Measurements from ENCODE around the gene RALGPS1. TPM values are rescaled to one million over a fixed set of nuclear protein-coding genes. Genes with fewer than 3 reads are reported as not detected.

The RALGPS1 gene
- total and polyA plus RNA-seq, 2 donors (not counting 1 experiment from before 2014, with no cell fraction given), result 2.0 to 5.9 TPM

DNA sequence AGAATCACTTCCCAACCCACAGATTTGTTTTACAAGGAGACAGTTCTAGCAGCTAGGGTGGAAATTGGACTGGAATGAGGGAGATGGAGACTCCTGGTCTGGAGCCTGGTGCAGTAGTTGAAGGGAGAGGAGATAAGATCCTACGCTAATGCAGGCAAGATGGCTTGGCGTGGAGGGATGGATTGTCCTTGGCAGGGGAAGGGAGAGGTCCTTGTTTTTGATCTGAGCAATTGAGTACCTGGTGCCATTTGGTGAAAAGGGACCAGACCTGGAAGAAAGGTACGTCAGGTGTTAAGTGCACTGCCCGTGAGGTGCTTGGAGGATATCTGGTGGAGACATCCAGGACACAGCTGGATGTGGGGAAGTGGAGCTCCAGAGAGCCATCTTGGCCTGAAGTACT lies 172.2 kb downstream of the RALGPS1 start:
- no peaks in the 10 kb centered on the region for H3K4me1 ChIP-seq (ENCODE audit: control insufficient read depth, extremely low read depth, insufficient read depth, low read length)
- TF ChIP-seq CTCF (conservative IDR thresholded peaks at IDR 0.05 in 1 of 2, IDR thresholded peaks at IDR 0.05 in 1 of 2; ENCODE audit: low read depth in 1 of 2, low read length in 2 of 2) (no peak), EZH2 (IDR thresholded peaks at IDR 0.05; ENCODE audit: low read length, missing control alignments) (no peak)
- no peak overlapping the region for H3K9ac ChIP-seq (ENCODE audit: insufficient read depth, low read length)
- H3K36me3 ChIP-seq (ENCODE audit: control insufficient read depth, insufficient read depth, low read length), result peaks cover 12% of the 10 kb centered on the region
- no peaks in the 10 kb centered on the region for H4K20me1 ChIP-seq (ENCODE audit: control insufficient read depth, extremely low read depth, insufficient read depth, low read length)
- DNase-seq (ENCODE audit: low read depth in 2 of 2), result no peak
- H3K4me3 ChIP-seq (replicated peaks in 1 of 4; ENCODE audit: control extremely low read depth in 1 of 4, insufficient read depth in 1 of 4, low read depth in 3 of 4, low read length in 4 of 4), result no peak overlapping the region
- H3K27ac ChIP-seq (ENCODE audit: insufficient read depth, low read length), result no peak overlapping the region
- H3K79me2 ChIP-seq (ENCODE audit: control insufficient read depth, insufficient read depth, low read length), result no peaks in the 10 kb centered on the region
- no peaks in the 10 kb centered on the region for H3K9me3 ChIP-seq (ENCODE audit: control insufficient read depth, insufficient read depth, low read depth, low read length)
- H3K27me3 ChIP-seq (ENCODE audit: control insufficient read depth, insufficient read depth, low read length), result no peaks in the 10 kb centered on the region
- no peak overlapping the region for H2AFZ ChIP-seq (ENCODE audit: low read length)
- no peak overlapping the region for H3K4me2 ChIP-seq (ENCODE audit: extremely low read depth, insufficient read depth, low read length)

GRCh38 chr9:127087411-127087810 lies 172.8 kb downstream of the RALGPS1 start:
- DNase-seq (ENCODE audit: low read depth in 2 of 2), result no peak
- H3K9ac ChIP-seq (ENCODE audit: insufficient read depth, low read length), result no peak overlapping the region
- no peak for TF ChIP-seq EZH2 (IDR thresholded peaks at IDR 0.05; ENCODE audit: low read length, missing control alignments)
- no peak for TF ChIP-seq CTCF (conservative IDR thresholded peaks at IDR 0.05 in 1 of 2, IDR thresholded peaks at IDR 0.05 in 1 of 2; ENCODE audit: low read depth in 1 of 2, low read length in 2 of 2)

GRCh38 chr9:127087836-127088235 lies 173.3 kb downstream of the RALGPS1 start:
- DNase-seq (ENCODE audit: low read depth in 2 of 2), result no peak
- TF ChIP-seq CTCF (conservative IDR thresholded peaks at IDR 0.05 in 1 of 2, IDR thresholded peaks at IDR 0.05 in 1 of 2; ENCODE audit: low read depth in 1 of 2, low read length in 2 of 2), result no peak
- no peak for TF ChIP-seq EZH2 (IDR thresholded peaks at IDR 0.05; ENCODE audit: low read length, missing control alignments)
- Histone ChIP-seq H3K27me3 (ENCODE audit: control insufficient read depth, insufficient read depth, low read length) (no peaks in the 10 kb centered on the region), H3K79me2 (ENCODE audit: control insufficient read depth, insufficient read depth, low read length) (no peaks in the 10 kb centered on the region), H3K9me3 (ENCODE audit: control insufficient read depth, insufficient read depth, low read depth, low read length) (no peaks in the 10 kb centered on the region), H3K36me3 (ENCODE audit: control insufficient read depth, insufficient read depth, low read length) (peaks cover 12% of the 10 kb centered on the region), H4K20me1 (ENCODE audit: control insufficient read depth, extremely low read depth, insufficient read depth, low read length) (no peaks in the 10 kb centered on the region), H3K27ac (ENCODE audit: insufficient read depth, low read length) (no peak overlapping the region), H3K4me1 (ENCODE audit: control insufficient read depth, extremely low read depth, insufficient read depth, low read length) (no peaks in the 10 kb centered on the region), H2AFZ (ENCODE audit: low read length) (no peak overlapping the region), H3K4me2 (ENCODE audit: extremely low read depth, insufficient read depth, low read length) (no peak overlapping the region), H3K9ac (ENCODE audit: insufficient read depth, low read length) (no peak overlapping the region), H3K4me3 (replicated peaks in 1 of 4; ENCODE audit: control extremely low read depth in 1 of 4, insufficient read depth in 1 of 4, low read depth in 3 of 4, low read length in 4 of 4) (no peak overlapping the region)

More at GRCh38 chr9:127087411-127087810, 172.8 kb downstream of the RALGPS1 start:
- peaks cover 12% of the 10 kb centered on the region for H3K36me3 ChIP-seq (ENCODE audit: control insufficient read depth, insufficient read depth, low read length)
- H3K79me2 ChIP-seq (ENCODE audit: control insufficient read depth, insufficient read depth, low read length), result no peaks in the 10 kb centered on the region
- H3K27me3 ChIP-seq (ENCODE audit: control insufficient read depth, insufficient read depth, low read length), result no peaks in the 10 kb centered on the region
- no peak overlapping the region for H3K4me3 ChIP-seq (replicated peaks in 1 of 4; ENCODE audit: control extremely low read depth in 1 of 4, insufficient read depth in 1 of 4, low read depth in 3 of 4, low read length in 4 of 4)
- H2AFZ ChIP-seq (ENCODE audit: low read length), result no peak overlapping the region
- H3K4me1 ChIP-seq (ENCODE audit: control insufficient read depth, extremely low read depth, insufficient read depth, low read length), result no peaks in the 10 kb centered on the region
- H3K27ac ChIP-seq (ENCODE audit: insufficient read depth, low read length), result no peak overlapping the region
- H3K4me2 ChIP-seq (ENCODE audit: extremely low read depth, insufficient read depth, low read length), result no peak overlapping the region
- no peaks in the 10 kb centered on the region for H4K20me1 ChIP-seq (ENCODE audit: control insufficient read depth, extremely low read depth, insufficient read depth, low read length)
- H3K9me3 ChIP-seq (ENCODE audit: control insufficient read depth, insufficient read depth, low read depth, low read length), result no peaks in the 10 kb centered on the region

All from fibroblast of lung (primary cell).